ENCODE results near the gene FSTL4.

GRCh38 chr5:133179405-133179804, 432.9 kb downstream of the FSTL4 start:
- TF ChIP-seq POLR2A (IDR thresholded peaks at IDR 0.05; ENCODE audit: low read depth) = no peak
- no peak for TF ChIP-seq CTCF (IDR thresholded peaks at IDR 0.05)
- no peak for TF ChIP-seq POLR2AphosphoS5 (IDR thresholded peaks at IDR 0.05)
